Measurements from ENCODE around the gene DOCK10.
A peak's percentile ranks its signal among the peaks of the same experiment; 100 is the strongest.

Gene DOCK10

DNA sequence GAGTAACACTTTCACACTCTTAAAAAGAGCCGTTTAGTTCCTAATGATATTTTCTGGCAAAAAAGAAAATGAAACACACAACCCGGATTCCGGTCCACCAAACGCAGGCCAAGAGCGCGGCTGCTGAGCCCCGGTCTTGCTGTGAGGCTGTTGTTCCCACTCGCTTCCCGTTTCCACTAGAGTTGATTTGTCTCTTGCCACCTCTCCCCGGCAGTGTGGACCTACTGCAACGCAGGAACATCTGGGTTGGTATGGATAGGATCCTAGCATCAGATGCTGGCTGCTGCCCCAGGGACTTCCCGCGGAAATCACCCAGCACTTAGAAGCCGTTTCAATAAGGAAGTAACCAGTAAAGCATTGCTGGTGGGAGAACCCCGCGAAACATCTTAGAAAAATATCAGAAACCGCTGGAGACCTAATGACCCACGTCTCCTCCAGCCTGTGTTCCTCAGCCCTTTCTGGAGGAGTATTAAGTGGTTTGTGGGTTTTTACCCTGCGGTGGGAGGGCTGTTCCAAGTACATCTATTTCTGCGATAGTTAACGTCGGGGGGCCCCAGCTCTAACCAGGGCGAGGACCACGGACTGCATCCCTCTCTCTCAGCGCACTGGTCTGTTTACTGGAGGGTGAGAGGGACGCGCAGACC, 939 bp downstream of the DOCK10 start:
- peak; percentile 76 for DNase-seq (ENCODE audit: low spot score)

DNA sequence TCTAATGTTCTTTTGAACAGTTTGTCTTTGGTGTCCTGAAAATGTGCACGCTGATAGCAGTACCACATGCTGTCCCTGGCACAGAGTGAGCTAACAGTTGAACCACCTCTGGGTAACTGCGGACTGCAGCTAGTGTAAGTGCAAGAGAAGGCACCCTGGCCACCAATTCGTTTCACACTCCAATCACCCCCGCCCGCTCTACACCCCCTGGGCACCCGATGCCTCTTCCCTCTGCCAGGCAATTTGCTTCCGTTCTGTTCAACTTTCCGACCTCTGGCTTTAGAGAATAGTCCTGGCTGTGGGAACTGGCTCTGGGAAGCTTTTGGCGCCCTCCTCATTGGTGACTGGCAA, 1.4 kb downstream of the DOCK10 start:
- DNase-seq (ENCODE audit: low spot score) = peak; percentile 69

DNA sequence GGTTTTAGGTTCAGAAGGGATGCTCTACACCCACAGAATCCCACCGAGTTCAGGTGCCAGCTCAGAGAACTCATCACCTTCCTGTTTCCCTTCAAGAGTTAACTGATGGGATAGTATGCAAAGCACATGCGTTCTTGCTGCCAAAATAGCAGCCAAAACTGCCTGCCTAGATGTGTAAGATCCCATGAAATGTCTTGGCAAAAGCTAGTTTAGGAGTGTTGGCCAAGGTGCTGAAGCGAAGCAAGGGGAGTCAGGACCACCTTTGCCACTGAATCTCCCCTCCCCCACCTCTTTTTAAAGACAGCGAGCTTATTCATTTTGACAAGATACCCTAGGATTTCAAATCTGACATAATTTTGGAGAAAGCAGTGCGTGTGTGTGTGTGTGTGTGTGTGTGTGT, 2.1 kb downstream of the DOCK10 start:
- DNase-seq (ENCODE audit: low spot score) = no peak

DNA sequence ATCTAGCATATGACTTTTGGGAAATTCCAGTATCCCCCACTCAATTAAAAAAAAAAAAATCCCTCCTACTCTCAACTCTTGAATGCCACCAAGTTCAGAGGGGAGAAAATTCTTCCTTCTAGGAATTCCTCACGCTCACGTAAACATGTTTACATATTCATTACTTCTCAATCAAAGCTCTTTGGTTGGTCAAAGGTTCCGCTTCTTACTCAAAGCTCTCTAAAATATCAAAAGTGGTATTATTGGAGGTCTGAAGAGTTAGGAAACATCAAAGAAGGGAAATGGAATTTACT, 4.1 kb downstream of the DOCK10 start:
- DNase-seq (ENCODE audit: low spot score) = peak; percentile 26

DNA sequence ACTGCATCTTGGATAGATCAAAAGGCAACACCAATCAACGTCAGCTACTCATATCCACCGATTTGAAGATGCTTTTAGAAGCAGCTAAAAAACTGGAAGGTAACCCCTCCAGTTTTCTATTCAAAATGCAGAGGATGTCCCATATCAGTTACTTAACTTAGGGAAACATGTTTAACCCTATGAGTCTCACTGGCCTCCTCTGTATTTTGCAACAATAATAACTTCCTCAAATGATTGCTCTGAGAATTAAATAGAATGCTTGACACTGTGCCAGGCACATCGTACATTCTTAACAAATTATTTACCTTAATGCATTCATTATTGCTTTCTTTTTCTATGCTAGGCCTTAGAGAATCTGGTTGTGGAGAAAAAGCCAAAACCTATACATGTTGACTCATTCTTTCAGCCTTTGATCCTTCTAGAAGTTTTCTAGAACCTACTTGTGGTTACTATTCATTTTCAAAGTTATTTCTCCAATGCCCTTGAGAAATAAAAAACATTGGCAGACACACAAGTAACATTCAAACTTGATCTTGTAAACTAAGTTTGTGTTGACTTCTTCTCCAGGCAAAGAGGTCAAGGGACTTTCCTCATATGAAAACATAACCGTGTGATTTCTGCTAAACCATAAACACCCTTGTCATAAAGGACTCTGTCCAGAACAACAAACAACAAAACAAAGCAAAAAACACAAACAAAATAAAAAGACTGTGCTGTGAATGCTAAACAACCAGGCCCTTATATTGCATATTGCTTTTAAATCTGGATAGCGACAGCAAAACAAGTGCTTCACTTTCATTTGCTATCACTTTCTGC, 4.6 kb downstream of the DOCK10 start:
- peak; percentile 32 for DNase-seq (ENCODE audit: low spot score)

DNA sequence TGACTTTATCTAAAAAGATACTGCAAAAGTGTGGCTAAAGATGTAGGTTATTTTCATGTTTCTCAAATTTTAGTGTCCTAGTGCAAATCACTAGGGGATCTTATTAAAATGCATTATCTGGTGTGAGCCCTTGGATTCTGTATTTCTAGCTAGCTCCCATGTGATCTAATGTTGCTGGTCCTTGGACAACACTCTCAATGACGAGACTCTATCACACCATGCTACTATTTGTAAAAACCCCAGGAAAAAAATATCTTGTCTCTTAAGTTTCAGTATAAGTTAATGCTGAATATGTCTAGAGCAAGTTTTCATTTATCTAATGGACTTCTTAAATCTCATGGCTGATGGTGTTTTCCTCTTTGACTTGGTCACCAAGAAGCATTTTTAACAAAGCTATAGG, 5.8 kb downstream of the DOCK10 start:
- peak; percentile 37 for DNase-seq (ENCODE audit: low spot score)

DNA sequence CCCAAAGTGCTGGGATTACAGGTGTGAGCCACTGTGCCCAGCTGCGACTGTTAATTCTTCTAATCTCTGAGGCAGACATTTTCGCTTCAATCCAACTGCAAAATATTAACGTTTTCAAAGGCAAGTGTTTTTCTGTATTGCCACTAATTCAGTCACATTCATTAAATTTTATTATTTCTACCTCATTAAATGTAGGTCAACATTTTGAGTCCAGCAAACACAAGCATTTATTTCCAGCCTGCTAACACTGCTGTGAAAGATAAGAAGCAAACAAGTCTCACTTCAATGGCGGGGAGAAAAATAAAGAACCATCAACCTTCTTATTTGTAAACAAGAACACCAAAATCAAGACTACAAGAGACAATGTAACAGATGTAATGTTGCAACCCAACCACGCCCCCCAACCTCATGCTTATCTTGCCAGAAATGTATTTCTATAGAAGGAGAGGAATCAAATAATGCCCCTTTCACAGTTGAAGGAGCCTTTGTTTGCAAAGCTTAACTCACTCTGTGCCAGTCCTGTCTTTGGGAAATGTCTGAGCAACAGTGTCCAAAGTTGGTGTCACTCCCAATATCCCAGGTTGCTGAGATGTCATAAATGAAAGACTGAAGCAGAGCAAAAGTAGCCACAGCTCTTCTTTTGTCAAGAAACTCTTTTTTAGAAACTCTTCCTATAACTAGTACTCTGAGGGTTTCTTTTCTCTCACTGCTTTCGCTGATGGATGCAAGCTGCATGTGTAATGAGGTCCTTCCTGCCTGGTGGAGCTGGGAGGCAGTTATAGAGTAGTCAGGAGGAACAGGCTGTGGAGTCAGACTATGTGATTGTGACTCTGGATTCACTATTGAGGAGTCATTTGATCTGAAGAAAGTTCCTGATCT, 8.6 kb downstream of the DOCK10 start:
- peak; percentile 85 for DNase-seq (ENCODE audit: low spot score)

DNA sequence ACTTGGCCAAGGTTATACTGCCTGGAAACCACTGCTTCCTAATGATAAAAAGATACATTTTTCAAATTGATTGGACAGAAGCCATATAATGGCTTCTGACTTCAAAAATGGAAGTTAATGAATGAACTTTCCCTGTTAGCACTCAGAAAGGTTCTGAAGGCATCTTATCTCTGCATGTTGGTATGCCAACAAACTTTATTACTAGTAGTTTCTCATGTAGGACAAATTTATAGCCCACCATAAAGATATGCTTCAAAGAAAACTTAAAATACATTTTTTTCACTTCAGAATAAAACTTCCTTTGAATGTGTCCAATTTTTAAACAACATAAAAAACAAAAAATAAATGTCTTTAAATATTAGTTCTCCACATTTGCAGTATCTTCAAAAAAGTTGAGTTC, 10.0 kb downstream of the DOCK10 start:
- no peak for DNase-seq (ENCODE audit: low spot score)

DNA sequence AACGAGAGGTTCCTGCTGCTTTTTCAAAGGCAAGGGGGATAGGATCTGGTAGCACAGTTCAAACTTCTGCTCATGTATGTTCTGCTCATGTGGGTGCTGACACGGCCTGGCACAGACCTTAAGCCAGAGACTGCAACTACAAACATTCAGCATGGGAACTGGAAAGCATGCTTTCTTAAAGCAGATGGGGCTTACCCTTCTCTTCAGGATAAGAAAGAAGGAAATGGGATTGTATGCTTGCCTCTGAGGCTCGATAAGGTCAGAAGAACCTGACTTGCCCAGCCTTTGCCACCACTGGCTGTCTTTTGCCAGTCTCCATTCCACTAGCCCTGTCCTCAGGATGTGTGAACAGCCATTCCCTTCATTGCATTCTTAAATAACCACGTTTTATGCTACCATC, 10.7 kb downstream of the DOCK10 start:
- DNase-seq (ENCODE audit: low spot score) = no peak

DNA sequence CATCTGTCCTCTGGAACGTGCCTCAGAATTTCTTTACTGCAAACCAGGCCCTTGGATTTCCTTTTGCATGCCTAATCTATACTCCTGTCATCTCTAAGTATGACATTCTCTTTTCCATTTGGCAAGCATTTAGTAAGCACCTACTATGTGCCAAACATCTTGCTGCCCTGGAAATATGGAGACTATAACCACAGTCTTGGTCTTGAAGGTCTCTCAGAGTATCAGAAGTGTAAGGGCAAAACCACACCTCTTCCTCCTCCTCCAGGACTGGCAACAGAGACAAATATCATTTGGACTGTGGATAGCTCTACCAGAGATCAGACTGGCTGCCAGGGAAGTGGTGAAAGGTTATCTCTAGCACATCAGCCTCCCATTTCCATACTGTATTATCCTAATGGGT, 11.4 kb downstream of the DOCK10 start:
- no peak for DNase-seq (ENCODE audit: low spot score)

DNA sequence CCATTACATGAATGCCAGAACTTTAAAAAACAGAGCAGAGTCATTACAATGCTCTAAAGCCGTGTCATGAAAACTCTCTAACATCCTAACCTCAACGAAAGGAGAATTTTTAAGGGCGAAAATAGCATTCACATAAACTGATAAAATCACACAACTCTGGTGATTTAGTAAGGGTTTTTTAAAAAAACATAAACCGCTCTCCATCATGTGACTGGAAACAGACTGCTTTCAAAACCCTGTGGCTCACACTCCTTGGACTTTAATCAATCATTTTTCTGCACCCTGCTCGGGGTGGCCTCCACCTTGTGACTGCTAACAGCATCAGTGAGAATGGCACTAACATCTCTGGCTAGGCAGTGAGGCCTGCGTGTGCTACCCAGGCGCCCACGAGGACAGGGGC, 12.1 kb downstream of the DOCK10 start:
- DNase-seq (ENCODE audit: low spot score) = no peak

DNA sequence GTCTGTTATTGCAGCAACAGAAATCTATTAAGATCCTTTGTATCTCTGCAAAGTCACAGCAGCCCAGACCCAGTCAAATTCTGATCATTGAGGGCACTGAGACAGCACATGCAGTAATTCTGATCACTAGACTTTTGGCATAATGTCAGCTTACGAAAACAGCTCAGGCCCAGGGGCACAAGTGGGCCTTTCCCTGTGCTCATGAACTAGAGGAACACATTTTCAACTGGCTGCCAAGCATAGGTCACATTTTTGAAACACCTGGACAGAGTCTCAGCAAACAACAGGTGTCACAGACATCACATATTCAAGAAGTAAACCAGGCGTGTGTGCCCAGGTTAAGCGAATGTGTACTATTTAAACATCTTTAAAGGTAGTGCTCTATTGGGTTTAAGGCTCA, 13.7 kb downstream of the DOCK10 start:
- no peak for DNase-seq (ENCODE audit: low spot score)

DNA sequence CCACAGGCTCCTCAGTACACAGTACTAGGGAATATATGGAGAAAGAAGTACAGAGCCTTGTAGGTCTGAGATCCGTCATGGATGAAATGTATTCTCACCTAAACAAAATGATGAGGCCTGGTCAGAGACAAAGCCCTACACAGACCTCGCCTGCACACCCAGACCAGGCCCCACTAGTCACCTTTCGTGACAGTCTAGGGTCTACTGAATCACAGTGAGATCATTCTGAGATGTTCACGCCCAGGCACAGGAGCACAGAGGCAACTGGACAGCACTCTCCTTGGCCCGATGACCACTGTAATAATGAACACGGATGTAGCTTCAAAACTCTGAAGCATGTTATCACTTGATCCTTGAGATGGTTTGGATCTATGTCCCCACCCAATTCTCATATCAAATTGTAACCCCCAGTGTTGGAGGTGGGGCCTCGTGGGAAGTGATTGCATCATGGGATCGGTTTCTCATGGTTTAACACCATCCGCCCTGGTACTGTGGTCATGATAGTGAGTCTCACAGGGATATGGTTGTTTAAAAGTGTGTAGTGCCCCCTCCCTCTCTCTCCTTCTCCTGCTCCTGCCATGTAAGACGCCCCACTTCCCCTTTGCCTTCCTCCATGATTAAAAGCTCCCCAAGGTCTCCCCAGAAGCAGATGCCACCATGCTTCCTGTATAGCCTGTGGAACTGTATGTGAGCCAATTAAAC, 15.1 kb downstream of the DOCK10 start:
- DNase-seq (ENCODE audit: low spot score) = no peak

DNA sequence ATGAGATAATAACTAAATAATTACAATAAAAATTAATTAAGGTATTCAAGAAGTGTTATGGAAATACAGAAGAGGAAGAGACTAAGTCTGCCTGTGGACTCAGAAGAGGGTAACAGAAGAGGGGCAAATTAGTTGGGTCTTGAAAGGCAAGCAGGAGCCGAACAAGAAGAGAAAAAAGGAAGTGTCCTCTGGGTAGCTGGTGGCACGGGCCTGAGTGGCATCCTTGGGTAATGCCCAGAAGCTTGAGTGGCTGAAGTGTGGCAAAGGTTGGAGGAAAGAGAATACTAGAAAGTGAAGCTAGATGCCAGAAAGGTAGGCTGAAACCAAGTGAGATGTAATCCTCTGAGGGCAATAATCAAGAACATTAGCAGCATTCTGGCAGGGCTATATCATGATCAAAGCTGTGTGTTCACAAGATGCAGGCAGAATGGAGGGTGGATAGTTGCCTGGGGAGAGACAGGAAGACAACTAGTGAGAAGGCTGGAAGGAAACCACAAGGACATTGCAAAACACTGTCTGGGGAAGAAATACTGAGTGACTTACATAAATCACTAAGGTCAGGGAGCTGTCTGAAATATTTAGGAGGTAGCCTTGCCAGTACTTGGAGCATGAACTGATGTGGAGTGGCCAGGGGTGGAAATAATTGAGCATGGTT, 16.2 kb downstream of the DOCK10 start:
- no peak for DNase-seq (ENCODE audit: low spot score)

DNA sequence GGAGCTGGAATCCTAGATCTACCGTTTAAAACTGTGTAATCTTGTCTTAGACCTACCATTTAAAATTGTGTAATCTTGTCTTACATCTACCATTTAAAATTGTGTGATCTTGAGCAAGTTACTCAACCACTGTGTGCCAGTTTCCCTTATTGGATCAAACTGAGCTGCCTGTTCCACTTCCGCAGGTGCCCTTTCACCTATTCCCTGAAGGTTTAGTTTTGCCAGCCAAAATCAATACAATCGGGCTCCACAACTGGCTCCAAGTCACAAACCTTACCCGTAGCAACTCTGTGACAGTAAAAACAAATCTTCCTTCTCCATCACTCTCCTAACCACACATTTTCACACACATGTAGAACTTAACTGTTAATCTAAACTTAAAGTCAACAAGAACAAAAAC, 20.1 kb downstream of the DOCK10 start:
- no peak for DNase-seq (ENCODE audit: low spot score)

DNA sequence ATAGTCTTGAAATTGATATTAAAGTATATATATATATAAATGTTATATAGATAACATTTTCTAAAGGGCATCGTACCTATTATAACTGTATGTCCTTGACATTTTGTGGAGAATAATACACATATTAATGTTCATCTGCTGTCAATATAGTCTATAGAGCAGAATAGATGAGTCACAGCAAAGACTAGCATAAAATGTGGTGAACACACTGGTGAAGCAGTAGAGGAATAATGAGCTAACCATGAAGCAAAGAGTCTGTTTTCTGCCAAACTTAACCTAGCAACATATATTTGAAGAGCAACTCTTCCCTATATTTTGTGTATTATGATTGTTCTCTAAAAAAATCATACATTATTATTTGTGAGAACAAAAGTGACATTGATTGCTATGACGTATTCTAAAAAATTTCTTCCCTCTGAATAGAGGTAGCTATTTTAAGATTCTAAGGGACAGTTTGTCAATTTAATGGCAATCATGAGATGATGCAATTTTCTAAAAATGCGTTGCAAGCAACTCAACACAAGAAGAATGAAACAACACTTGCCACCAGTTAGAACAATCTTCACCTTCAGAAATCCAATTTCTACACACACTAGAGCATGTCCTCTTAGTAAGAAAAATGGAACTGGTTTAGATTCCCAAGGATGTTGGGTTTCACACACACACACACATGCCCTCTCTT, 22.0 kb downstream of the DOCK10 start:
- no peak for DNase-seq (ENCODE audit: low spot score)

DNA sequence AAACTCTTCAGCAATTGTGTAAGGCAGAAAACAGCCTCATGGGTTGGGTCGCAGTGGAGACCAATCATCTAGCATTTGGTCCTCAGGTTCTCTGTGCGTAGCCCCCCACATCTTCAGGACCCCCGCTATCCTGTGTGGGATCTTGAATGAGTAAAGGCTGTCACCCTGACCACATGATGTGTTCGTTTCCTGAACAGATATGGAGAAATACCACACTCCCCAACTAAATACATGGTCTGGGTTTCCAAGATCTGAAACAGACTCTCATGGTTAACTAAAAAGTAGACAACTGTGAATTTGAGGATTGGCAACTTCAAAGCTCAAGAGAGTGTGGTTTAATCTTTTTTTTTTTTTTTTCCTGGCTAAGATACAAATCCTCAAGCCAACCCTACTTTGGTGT, 23.2 kb downstream of the DOCK10 start:
- no peak for DNase-seq (ENCODE audit: low spot score)

DNA sequence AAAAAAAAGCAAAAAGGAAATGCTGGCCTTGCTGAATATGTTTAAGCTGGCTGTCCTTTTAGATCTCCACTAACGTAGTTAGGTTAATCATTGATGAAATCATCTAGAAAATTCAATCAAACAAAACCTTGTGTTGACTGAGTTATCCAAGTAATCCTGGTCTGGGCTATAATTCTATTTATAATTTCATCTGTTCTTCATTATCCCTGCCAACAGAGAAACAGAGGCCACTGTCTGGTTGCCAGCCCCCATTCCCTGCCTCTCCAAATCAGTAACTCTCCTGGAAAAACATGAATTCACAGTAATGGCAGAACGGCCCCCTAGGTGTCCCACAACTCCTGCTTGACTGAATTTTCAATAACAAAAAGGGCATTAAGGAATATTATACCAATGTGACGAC, 24.6 kb downstream of the DOCK10 start:
- DNase-seq (ENCODE audit: low spot score) = no peak

DNA sequence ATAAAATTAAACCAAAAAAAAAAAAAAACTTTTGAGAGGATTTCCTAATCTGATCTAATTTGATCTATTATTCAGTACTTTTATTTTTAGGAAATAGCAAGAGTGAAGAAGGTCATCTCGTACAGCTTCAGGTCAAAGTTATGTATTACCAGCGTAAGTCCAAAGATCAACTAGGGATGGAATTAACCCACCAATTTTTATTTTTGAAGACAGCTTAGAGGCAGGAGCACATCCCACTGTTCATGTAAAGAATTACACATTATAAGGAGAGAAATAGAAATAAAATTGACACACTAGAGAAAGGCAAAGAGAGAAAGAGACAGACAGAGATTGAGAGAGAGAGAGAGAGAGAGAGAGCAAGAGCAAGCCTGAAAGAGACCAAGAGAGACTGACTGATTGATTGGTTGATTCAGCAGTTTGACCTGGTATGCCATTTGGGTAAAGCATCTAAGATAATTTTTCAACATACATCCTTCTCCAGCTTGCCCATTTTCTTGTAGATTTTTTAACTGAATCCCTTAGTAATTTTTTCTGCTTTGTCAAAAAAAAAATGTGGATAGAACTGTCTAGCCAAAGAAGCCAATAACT, 25.1 kb downstream of the DOCK10 start:
- DNase-seq (ENCODE audit: low spot score) = no peak

DNA sequence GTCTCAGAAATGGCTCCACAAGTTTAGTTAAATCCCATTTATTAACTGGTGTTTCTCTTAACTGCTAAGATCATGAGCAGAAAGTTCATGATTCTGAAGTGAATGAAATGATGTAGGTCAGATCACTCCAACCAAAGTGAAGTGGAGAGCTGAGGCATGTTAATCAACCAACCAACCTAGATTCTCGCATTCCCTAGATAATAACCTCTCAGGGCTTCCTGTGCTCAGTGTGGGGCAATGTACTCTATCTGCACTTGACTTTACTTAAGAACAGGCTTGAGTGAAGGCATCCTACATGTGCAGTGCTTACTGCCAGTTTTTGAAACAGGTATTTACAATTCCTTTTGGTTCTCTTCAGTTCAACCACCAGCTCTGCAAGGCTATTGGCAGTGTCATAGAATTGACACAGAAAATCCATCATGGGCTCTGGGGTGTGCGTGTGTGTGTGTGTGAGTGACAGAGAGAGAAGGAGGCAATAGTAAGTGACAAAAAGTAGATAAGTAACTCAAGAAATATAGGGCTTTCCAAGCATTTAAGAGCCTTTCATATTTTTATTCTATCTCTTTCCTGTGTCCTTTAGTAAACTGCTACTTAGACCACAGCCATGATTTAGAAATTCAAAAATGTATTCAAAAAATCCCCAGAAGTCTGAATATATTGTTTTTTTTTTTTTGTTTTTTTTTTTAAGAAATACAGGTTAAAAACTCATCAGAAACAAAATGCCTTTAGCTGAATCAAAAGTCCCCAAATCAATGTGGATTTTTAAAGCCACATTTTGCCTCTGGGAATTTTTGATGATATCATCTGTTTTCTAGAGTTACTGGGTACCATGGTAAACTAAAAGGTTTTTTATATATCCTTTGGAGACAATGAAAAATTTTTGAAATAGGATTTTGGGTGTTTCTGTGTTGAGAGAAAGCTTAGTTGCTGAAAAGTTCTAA, 28.6 kb downstream of the DOCK10 start:
- no peak for DNase-seq (ENCODE audit: low spot score)
